GM23338 (cell line): ENCODE measurements around the gene TRIM24. TPM values are rescaled to one million over a fixed set of nuclear protein-coding genes. Genes with fewer than 3 reads are reported as not detected.
"Not testable (repeated sequence)": the region's sequence is repeated elsewhere in the genome, so short reads cannot be mapped to it uniquely, and the experiment has no call there.

Experiments
- ATAC-seq: fragments of 200-7000 bp; cut with Tn5 transposase; 3 replicates; pipeline ENCODE4 v1.9.1; 2020
- DNase-seq: peaks from one replicate; pipeline ENCODE4 v3.0.0-alpha.2; 2015; ENCODE audit warnings: low spot score
- H2AFZ ChIP-seq: fragments of 200-600 bp; sonication (generic); 2 replicates; pipeline ENCODE4 v1.8.0; 2016; ENCODE audit warnings: antibody characterized with exemption, mild to moderate bottlenecking, moderate library complexity
- H3F3A ChIP-seq: fragments of 200-600 bp; sonication (generic); replicated peaks from 2 replicates; pipeline ENCODE4 v1.8.0; 2017; ENCODE audit warnings: antibody characterized with exemption, mixed run types, low read depth
- H3K27ac ChIP-seq: fragments of 200-600 bp; sonication (generic); 2 replicates; pipeline ENCODE4 v1.6.1; 2016; ENCODE audit warnings: low read depth
- H3K27me3 ChIP-seq: fragments of 200-600 bp; sonication (generic); 2 replicates; pipeline ENCODE4 v1.8.0; 2016; ENCODE audit warnings: mild to moderate bottlenecking, mixed run types, moderate library complexity; ENCODE audit not compliant: insufficient read depth
- H3K36me3 ChIP-seq: fragments of 200-600 bp; sonication (generic); 2 replicates; pipeline ENCODE4 v1.8.0; 2016; ENCODE audit warnings: mild to moderate bottlenecking; ENCODE audit not compliant: insufficient read depth
- H3K4me1 ChIP-seq: fragments of 200-600 bp; sonication (generic); 2 replicates; pipeline ENCODE4 v1.8.0; 2016; ENCODE audit warnings: mild to moderate bottlenecking, moderate library complexity; ENCODE audit not compliant: insufficient read depth
- H3K4me2 ChIP-seq: fragments of 200-600 bp; sonication (generic); 2 replicates; pipeline ENCODE4 v1.7.1; 2017; ENCODE audit warnings: mixed run types
- H3K4me3 ChIP-seq: fragments of 200-600 bp; sonication (generic); 2 replicates; pipeline ENCODE4 v1.6.1; 2016; ENCODE audit warnings: mixed run types
- H3K79me2 ChIP-seq: fragments of 200-600 bp; sonication (generic); replicated peaks from 2 replicates; pipeline ENCODE4 v1.8.0; 2017; ENCODE audit warnings: mild to moderate bottlenecking; ENCODE audit not compliant: insufficient read depth
- H3K9me2 ChIP-seq: fragments of 200-600 bp; sonication (generic); 2 replicates; pipeline ENCODE4 v1.8.0; 2017; ENCODE audit not compliant: insufficient read depth
- H4K20me1 ChIP-seq: fragments of 200-600 bp; sonication (generic); replicated peaks from 2 replicates; pipeline ENCODE4 v1.8.0; 2017; ENCODE audit warnings: mild to moderate bottlenecking; ENCODE audit not compliant: insufficient read depth
- H3K27ac Mint-ChIP-seq: 2 replicates; pipeline ENCODE4 v1.8.0; 2020; ENCODE audit warnings: inconsistent platforms, mild to moderate bottlenecking, moderate library complexity, mixed read lengths
- H3K27me3 Mint-ChIP-seq: 3 replicates; pipeline ENCODE4 v1.8.0; 2022; ENCODE audit warnings: low read depth, mild to moderate bottlenecking, moderate library complexity, mixed read lengths, inconsistent platforms; ENCODE audit not compliant: insufficient read depth, poor library complexity
- H3K36me3 Mint-ChIP-seq: 3 replicates; pipeline ENCODE4 v1.8.0; 2021; ENCODE audit warnings: low read depth, mild to moderate bottlenecking, inconsistent platforms, moderate library complexity, mixed read lengths
- H3K4me1 Mint-ChIP-seq: 3 replicates; pipeline ENCODE4 v1.8.0; 2020; ENCODE audit warnings: mild to moderate bottlenecking, inconsistent platforms, mixed read lengths
- H3K4me3 Mint-ChIP-seq: 3 replicates; pipeline ENCODE4 v1.8.0; 2021; ENCODE audit warnings: moderate library complexity, mild to moderate bottlenecking, inconsistent platforms, mixed read lengths
- H3K9me3 Mint-ChIP-seq: 3 replicates; pipeline ENCODE4 v1.8.0; 2020; ENCODE audit warnings: moderate library complexity, mild to moderate bottlenecking, inconsistent platforms, mixed read lengths
- CREB1 ChIP-seq: fragments of 250-450 bp; sonication (Bioruptor Pico); IDR thresholded peaks from 2 replicates; pipeline ENCODE4 v1.5.0; 2020; ENCODE audit warnings: low read depth, mild to moderate bottlenecking, moderate library complexity
- EZH2phosphoT487 ChIP-seq: fragments of 200-600 bp; sonication (generic); IDR thresholded peaks from one replicate; pipeline ENCODE4 v1.8.1; 2018; ENCODE audit warnings: antibody characterized with exemption; ENCODE audit not compliant: unreplicated experiment
- polyA plus RNA-seq: library from polyadenylated mRNA; unstranded; fragments of >200 nt; fragmentation: Nextera tagmentation; extraction: Ambion mirVana; gene quantifications from 2 replicates; pipeline ENCODE4 v1.2.1, GENCODE V29; 2016
- total RNA-seq: library from RNA; depleted of rRNA; stranded (reverse); fragments of >200 nt; shearing (Covaris generic); gene quantifications from 2 replicates; pipeline ENCODE4 v1.2.3, GENCODE V29; 2014
- TF ChIP-seq, protein P1 (sequence below): IDR thresholded peaks from one replicate; pipeline ENCODE4 v1.6.1; 2018; ENCODE audit warnings: antibody characterized with exemption; ENCODE audit not compliant: unreplicated experiment
- TF ChIP-seq, protein P2 (sequence below): fragments of 250-450 bp; sonication (Bioruptor Pico); IDR thresholded peaks from 2 replicates; pipeline ENCODE4 v1.5.0; 2020; ENCODE audit warnings: mild to moderate bottlenecking, moderate library complexity

The TRIM24 gene
- total and polyA plus RNA-seq, 2 experiments from 2014 or later: 67.0 to 120 TPM

DNA sequence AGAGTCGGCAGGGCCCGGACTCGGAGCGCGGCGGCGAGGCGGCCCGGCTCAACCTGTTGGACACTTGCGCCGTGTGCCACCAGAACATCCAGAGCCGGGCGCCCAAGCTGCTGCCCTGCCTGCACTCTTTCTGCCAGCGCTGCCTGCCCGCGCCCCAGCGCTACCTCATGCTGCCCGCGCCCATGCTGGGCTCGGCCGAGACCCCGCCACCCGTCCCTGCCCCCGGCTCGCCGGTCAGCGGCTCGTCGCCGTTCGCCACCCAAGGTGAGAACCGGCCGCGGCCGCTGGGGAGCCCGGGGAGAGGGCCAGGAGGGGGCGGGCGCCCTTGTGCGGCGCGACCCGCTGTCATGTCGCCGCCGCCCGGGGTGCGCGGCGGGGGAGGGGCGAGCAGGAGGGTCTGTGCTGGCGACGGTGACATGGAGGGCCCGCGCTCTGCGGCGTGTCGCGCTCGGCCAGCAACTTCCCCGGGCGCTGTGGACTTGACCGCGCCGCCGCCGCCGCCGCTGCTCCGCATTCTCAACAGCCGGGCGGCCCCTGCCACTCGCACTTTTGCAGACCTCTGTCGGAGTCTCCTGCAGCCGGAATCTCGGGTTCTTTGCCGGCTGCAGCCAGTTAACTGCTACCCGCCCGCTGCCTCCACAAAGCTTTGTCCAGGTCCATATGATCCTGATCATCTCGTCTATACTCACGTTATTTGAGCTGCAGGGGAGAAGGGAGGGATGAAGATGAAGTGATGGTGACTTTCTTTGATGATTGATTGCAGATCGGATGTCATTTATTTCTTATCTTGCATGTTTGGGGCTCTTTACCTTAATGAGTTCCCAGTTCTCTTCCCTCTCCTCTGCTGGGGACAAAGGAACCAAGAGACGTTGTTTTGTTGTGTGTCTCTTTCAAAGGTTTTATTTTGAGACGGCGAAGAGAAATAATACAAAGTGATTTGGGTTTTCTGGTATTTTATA is 869 bp downstream of the TRIM24 start (continued):
- TF ChIP-seq, protein P1, sequence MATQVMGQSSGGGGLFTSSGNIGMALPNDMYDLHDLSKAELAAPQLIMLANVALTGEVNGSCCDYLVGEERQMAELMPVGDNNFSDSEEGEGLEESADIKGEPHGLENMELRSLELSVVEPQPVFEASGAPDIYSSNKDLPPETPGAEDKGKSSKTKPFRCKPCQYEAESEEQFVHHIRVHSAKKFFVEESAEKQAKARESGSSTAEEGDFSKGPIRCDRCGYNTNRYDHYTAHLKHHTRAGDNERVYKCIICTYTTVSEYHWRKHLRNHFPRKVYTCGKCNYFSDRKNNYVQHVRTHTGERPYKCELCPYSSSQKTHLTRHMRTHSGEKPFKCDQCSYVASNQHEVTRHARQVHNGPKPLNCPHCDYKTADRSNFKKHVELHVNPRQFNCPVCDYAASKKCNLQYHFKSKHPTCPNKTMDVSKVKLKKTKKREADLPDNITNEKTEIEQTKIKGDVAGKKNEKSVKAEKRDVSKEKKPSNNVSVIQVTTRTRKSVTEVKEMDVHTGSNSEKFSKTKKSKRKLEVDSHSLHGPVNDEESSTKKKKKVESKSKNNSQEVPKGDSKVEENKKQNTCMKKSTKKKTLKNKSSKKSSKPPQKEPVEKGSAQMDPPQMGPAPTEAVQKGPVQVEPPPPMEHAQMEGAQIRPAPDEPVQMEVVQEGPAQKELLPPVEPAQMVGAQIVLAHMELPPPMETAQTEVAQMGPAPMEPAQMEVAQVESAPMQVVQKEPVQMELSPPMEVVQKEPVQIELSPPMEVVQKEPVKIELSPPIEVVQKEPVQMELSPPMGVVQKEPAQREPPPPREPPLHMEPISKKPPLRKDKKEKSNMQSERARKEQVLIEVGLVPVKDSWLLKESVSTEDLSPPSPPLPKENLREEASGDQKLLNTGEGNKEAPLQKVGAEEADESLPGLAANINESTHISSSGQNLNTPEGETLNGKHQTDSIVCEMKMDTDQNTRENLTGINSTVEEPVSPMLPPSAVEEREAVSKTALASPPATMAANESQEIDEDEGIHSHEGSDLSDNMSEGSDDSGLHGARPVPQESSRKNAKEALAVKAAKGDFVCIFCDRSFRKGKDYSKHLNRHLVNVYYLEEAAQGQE: no peak

DNA sequence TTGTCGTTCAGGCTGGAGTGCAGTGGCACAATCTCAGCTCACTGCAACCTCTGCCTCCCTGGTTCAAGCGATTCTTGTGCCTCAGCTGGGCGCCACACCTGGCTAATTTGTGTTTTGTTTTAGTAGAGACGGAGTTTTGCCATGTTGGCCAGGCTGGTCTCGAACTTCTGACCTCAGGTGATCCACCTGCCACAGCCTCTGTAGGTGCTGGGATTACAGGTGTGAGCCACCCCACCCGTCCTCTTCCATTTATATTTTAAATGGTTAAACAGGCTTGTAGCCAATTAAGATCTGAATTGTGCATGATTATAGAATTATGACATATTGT is 3.2 kb downstream of the TRIM24 start:
- not testable (repeated sequence) for ATAC-seq, H3K36me3 ChIP-seq, DNase-seq, H3F3A ChIP-seq, H3K27me3 ChIP-seq, H2AFZ ChIP-seq, H3K9me2 ChIP-seq, H3K27ac ChIP-seq
- Histone ChIP-seq H3K4me2 (peak overlapping the region; percentile 72), H3K4me1 (peaks cover 26% of the 10 kb centered on the region), H3K79me2 (peaks cover 81% of the 10 kb centered on the region), H3K4me3 (peak overlapping the region; percentile 44), H4K20me1 (peaks cover 47% of the 10 kb centered on the region)
- Mint-ChIP-seq H3K4me1 (peaks cover 37% of the 10 kb centered on the region), H3K27me3 (peaks cover 12% of the 10 kb centered on the region), H3K36me3 (peaks cover 55% of the 10 kb centered on the region), H3K9me3 (peaks cover 23% of the 10 kb centered on the region), H3K4me3 (peak overlapping the region; percentile 96), H3K27ac (peak overlapping the region; percentile 82; the same call in 1 of the 2 replicates)

DNA sequence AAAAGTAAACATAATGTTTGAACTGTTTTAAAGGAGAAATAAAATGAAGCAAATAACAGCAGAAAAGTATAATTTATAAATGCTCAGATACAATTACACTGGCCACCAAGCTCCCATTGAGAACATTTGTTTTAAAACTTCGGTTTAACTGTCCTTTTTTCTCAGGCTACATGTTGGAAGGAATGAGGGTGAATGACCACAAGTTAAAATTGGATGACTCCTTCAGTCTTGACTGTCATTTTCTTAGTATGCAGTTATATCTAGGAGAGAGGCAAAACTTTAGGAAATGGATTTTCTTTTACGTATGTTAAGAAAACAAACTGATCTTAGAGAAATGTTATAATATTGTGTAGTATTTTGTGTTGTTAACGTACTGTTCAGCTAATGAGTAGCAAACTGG is 5.0 kb downstream of the TRIM24 start:
- Histone ChIP-seq H3K4me2 (peak overlapping the region; percentile 72), H3K36me3 (0 out of 2 replicates have a peak, but pooled peaks cover 4% of the 10 kb centered on the region), H2AFZ (no peak overlapping the region), H3K4me3 (peak overlapping the region; percentile 44), H3K79me2 (peaks cover 99% of the 10 kb centered on the region), H3K27me3 (no peaks in the 10 kb centered on the region), H3K4me1 (peaks cover 31% of the 10 kb centered on the region), H4K20me1 (peaks cover 62% of the 10 kb centered on the region), H3K27ac (peak overlapping the region; percentile 13; the same call in 1 of the 2 replicates), H3F3A (no peaks in the 10 kb centered on the region), H3K9me2 (no peaks in the 10 kb centered on the region)
- ATAC-seq (no peak), DNase-seq (no peak)
- peak overlapping the region; percentile 28; the same call in 1 of the 2 replicates for H3K27ac Mint-ChIP-seq
- peaks cover 20% of the 10 kb centered on the region for H3K9me3 Mint-ChIP-seq
- H3K36me3 Mint-ChIP-seq: peaks cover 67% of the 10 kb centered on the region
- H3K4me3 Mint-ChIP-seq: peak overlapping the region; percentile 35
- peaks cover 47% of the 10 kb centered on the region for H3K4me1 Mint-ChIP-seq
- H3K27me3 Mint-ChIP-seq: peaks cover 11% of the 10 kb centered on the region
- TF ChIP-seq, protein P2, sequence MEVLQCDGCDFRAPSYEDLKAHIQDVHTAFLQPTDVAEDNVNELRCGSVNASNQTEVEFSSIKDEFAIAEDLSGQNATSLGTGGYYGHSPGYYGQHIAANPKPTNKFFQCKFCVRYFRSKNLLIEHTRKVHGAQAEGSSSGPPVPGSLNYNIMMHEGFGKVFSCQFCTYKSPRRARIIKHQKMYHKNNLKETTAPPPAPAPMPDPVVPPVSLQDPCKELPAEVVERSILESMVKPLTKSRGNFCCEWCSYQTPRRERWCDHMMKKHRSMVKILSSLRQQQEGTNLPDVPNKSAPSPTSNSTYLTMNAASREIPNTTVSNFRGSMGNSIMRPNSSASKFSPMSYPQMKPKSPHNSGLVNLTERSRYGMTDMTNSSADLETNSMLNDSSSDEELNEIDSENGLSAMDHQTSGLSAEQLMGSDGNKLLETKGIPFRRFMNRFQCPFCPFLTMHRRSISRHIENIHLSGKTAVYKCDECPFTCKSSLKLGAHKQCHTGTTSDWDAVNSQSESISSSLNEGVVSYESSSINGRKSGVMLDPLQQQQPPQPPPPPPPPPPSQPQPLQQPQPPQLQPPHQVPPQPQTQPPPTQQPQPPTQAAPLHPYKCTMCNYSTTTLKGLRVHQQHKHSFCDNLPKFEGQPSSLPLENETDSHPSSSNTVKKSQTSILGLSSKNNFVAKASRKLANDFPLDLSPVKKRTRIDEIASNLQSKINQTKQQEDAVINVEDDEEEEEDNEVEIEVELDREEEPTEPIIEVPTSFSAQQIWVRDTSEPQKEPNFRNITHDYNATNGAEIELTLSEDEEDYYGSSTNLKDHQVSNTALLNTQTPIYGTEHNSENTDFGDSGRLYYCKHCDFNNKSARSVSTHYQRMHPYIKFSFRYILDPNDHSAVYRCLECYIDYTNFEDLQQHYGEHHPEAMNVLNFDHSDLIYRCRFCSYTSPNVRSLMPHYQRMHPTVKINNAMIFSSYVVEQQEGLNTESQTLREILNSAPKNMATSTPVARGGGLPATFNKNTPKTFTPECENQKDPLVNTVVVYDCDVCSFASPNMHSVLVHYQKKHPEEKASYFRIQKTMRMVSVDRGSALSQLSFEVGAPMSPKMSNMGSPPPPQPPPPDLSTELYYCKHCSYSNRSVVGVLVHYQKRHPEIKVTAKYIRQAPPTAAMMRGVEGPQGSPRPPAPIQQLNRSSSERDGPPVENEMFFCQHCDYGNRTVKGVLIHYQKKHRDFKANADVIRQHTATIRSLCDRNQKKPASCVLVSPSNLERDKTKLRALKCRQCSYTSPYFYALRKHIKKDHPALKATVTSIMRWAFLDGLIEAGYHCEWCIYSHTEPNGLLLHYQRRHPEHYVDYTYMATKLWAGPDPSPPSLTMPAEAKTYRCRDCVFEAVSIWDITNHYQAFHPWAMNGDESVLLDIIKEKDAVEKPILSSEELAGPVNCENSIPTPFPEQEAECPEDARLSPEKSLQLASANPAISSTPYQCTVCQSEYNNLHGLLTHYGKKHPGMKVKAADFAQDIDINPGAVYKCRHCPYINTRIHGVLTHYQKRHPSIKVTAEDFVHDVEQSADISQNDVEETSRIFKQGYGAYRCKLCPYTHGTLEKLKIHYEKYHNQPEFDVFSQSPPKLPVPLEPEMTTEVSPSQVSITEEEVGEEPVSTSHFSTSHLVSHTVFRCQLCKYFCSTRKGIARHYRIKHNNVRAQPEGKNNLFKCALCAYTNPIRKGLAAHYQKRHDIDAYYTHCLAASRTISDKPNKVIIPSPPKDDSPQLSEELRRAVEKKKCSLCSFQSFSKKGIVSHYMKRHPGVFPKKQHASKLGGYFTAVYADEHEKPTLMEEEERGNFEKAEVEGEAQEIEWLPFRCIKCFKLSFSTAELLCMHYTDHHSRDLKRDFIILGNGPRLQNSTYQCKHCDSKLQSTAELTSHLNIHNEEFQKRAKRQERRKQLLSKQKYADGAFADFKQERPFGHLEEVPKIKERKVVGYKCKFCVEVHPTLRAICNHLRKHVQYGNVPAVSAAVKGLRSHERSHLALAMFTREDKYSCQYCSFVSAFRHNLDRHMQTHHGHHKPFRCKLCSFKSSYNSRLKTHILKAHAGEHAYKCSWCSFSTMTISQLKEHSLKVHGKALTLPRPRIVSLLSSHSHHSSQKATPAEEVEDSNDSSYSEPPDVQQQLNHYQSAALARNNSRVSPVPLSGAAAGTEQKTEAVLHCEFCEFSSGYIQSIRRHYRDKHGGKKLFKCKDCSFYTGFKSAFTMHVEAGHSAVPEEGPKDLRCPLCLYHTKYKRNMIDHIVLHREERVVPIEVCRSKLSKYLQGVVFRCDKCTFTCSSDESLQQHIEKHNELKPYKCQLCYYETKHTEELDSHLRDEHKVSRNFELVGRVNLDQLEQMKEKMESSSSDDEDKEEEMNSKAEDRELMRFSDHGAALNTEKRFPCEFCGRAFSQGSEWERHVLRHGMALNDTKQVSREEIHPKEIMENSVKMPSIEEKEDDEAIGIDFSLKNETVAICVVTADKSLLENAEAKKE: no peak
- TF ChIP-seq, protein P1: no peak
- no peak for TF ChIP-seq EZH2phosphoT487
- TF ChIP-seq CREB1: no peak
